GM18526 (cell line): ENCODE measurements around the gene GRIA2.

Experiments
- POLR2A ChIP-seq: IDR thresholded peaks from 3 replicates; pipeline ENCODE4 v1.6.1; 2011; ENCODE audit not compliant: insufficient read length; ENCODE audit errors: extremely low read depth

The GRIA2 gene

GRCh38 chr4:157231525-157231924 is 11.0 kb downstream of the GRIA2 start:
- no peak for TF ChIP-seq POLR2A

GRCh38 chr4:157242871-157243270 is 22.3 kb downstream of the GRIA2 start:
- no peak for TF ChIP-seq POLR2A

- no peak for TF ChIP-seq POLR2A
Measured at GRCh38 chr4:157244348-157244747, 23.8 kb downstream of the GRIA2 start.

- no peak for TF ChIP-seq POLR2A
Measured at GRCh38 chr4:157245351-157245750, 24.8 kb downstream of the GRIA2 start.

- no peak for TF ChIP-seq POLR2A
Measured at GRCh38 chr4:157246964-157247363, 26.4 kb downstream of the GRIA2 start.

GRCh38 chr4:157265281-157265680 is 44.8 kb downstream of the GRIA2 start:
- TF ChIP-seq POLR2A = no peak

- no peak for TF ChIP-seq POLR2A
Measured at GRCh38 chr4:157270108-157270507, 49.6 kb downstream of the GRIA2 start.

GRCh38 chr4:157270552-157270951 is 50.0 kb downstream of the GRIA2 start:
- TF ChIP-seq POLR2A = no peak

- no peak for TF ChIP-seq POLR2A
Measured at GRCh38 chr4:157271166-157271869, 50.8 kb downstream of the GRIA2 start.

- no peak for TF ChIP-seq POLR2A
Measured at GRCh38 chr4:157280673-157281072, 60.1 kb downstream of the GRIA2 start.

GRCh38 chr4:157282019-157282418 is 61.5 kb downstream of the GRIA2 start:
- TF ChIP-seq POLR2A = no peak

GRCh38 chr4:157287445-157287844 is 66.9 kb downstream of the GRIA2 start:
- no peak for TF ChIP-seq POLR2A

- TF ChIP-seq POLR2A = no peak
Measured at GRCh38 chr4:157290622-157291021, 70.1 kb downstream of the GRIA2 start.

- no peak for TF ChIP-seq POLR2A
Measured at GRCh38 chr4:157291071-157291470, 70.5 kb downstream of the GRIA2 start.

- TF ChIP-seq POLR2A = no peak
Measured at GRCh38 chr4:157293673-157294072, 73.1 kb downstream of the GRIA2 start.

- no peak for TF ChIP-seq POLR2A
Measured at GRCh38 chr4:157294575-157294974, 74.0 kb downstream of the GRIA2 start.

- no peak for TF ChIP-seq POLR2A
Measured at GRCh38 chr4:157300701-157301100, 80.2 kb downstream of the GRIA2 start.
